Stimulated activated CD8-positive, alpha-beta memory T cell treated with anti-CD3 and anti-CD28 coated beads, Interleukin-4, amount 100 ng/mL, for 24 hours (primary cell): ENCODE measurements around the gene NVL.

Source experiments
- DNase-seq: peaks from one replicate; pipeline ENCODE4 v3.0.0-alpha.2; 2020; ENCODE audit warnings: low read depth

The NVL gene

DNA sequence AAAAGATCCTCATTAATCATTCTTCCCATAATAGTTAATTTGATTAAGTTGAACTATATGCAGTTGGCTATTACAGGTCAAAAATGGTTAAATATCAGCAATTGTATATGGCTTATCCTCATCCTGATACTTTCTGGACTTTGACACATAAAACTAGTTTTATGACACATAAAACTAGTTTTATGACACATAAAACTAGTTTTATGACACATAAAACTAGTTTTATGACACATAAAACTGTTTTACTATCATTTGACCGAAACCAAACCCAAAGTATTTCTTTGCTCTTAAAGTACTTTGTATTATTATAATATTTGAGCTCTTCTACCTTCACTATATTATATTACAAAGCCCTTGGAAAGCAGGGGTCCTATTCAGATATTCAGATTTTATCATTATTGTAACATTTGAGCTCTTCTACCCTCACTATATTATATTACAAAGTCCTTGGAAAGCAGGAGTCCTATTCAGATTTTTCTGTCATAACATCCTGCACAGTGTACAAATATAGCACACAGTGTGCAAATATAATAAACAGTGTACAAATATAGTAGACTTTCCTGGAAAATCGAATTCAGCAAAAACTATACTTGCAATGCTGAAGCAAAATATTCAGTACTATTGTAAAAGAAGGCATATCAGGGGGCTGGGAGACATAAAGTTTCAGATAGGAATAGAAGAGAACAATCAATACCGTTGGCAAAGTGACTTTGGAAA lies 53.0 kb downstream of the NVL start:
- DNase-seq, result no peak

DNA sequence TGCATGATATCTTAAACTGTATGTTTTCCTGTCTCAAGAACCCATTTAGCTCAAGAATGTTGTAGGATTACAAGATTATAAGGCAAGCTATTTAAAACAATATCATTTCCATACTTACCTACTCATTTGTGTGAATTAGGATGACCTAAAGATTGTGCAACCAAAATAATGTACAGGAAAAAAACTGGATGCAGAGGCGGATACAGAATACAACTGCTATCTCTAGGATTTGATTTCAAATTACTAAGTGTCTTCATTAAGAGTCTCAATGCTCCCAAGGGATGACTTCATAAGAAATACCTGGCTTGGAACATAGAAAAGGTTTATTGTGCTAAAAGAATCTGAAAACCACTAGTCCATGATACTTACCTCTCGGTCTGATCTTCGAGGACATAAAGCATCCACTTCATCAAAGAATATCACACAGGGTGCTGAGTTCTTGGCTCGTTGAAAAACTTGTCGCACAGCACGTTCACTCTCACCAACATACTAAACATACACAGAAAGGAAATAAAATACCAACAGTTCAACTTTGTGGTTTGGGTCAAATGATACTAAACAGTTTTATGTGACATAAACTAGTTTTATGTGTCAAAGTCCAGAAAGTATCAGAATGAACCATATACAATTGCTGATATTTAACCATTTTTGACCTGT lies 54.9 kb downstream of the NVL start:
- DNase-seq, result no peak

GRCh38 chr1:224273641-224274040 lies 56.3 kb downstream of the NVL start:
- DNase-seq, result no peak

DNA sequence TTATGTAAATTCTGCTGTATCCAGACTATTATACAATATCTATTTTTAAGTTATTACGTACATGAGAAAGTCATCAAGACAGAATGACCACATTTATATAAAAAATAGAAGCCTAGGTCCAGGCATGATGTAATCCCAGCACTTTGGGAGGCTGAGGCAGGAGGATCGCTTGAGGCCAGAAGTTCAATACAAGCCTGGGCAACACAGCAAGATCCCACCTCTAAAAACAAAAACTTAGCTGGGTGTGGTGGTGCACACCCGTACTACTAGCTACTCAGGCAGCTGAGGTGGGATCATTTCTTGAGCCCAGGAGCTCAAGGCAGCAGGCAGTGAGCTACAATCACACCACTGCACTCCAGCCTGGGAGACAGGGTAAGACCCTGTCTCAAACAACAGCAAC lies 58.9 kb downstream of the NVL start:
- no peak for DNase-seq

GRCh38 chr1:224267925-224268324 lies 62.0 kb downstream of the NVL start:
- DNase-seq, result no peak

GRCh38 chr1:224266915-224267856 lies 62.8 kb downstream of the NVL start:
- DNase-seq, result no peak

- DNase-seq, result no peak
Observed at GRCh38 chr1:224266105-224266914, 63.7 kb downstream of the NVL start.

DNA sequence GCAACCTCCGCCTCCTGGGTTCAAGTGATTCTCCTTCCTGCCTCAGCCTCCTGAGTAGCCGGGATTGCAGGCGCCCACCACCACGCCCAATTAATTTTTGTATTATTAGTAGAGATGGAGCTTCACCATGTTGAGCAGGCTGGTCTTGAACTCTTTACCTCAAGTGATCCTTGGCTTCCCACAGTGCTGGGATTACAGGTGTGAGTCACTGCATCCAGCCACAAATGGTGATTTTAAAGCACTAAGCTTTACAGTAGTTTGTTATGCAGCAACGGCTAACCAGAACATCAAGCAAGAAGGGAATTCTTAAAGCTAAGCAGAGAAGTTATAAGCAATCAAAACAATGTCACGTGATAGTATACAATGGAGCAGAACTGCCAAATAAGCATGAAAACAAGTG lies 65.7 kb downstream of the NVL start:
- DNase-seq, result no peak

GRCh38 chr1:224262373-224263054 lies 67.5 kb downstream of the NVL start:
- no peak for DNase-seq

DNA sequence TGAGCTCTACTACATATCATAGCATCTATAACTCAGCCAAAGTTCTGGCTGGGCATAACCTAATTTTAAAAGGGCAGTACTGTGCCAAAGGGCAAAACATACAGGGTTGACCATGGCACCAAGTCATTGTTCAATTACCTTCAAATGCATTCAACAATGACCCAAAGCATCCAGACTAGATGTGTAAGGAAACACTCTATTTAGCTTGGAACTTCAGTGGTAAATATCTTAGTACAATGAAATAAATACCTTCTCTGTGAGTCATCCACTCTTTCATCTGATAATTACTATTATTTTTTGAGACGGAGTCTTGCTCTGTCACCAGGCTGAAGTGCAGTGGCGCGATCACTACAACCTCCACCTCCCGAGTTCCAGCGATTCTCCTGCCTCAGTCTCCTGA lies 70.0 kb downstream of the NVL start:
- no peak for DNase-seq

DNA sequence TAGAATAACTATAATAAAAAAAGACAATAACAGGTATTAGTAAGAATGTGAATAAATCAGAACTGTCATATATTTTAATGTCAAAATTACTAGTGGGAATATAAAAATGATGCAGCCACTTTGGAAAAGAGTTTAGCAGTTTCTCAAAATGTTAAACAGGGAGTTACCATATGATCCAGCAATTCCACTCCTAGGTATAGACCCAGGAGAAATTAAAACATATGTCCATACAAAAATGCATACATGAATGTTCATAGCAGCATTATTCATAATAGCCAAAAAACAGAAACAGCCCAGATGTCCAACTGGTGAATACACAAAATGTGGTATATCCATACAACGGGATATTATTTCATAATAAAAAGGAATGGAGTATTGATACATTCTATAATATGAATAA lies 71.6 kb downstream of the NVL start:
- DNase-seq, result no peak

DNA sequence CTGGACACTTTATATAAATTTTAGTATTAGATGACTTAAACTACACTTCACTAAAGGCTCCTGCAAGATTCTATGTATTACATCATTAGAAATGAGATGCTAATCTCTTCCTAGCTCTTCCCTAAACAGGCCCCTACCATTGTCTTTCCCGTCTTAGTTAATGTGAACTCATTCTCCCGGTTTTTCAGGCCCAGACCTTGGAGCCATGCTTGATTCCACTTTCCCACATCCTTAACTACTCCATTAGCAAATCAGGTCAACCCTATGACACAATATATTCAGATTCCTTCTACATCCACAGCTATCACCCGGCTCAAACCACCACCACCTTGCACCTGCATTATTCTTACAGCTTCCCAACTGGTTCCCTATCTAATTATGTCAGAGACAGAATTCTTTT lies 73.3 kb downstream of the NVL start:
- DNase-seq, result no peak

GRCh38 chr1:224253721-224254120 lies 76.3 kb downstream of the NVL start:
- no peak for DNase-seq

DNA sequence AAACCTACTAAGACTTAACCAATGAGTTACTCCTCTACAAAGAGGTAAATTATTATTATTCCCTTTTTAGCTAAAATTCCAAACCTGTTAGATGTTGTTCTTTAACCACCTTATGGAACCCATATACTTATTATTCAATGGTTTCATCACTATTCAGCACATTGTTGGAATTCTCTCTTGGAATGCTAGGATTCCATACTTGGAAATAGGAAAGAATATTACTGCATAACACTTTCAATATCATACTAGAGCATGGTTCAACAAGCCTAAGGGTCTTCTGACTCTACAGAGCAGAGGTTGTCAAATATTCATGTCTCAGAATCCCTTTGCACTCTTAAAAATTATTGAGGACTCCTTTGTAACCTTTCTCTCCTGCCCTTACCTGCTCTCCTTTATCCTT lies 77.5 kb downstream of the NVL start:
- no peak for DNase-seq

GRCh38 chr1:224251741-224252146 lies 78.2 kb downstream of the NVL start:
- no peak for DNase-seq

DNA sequence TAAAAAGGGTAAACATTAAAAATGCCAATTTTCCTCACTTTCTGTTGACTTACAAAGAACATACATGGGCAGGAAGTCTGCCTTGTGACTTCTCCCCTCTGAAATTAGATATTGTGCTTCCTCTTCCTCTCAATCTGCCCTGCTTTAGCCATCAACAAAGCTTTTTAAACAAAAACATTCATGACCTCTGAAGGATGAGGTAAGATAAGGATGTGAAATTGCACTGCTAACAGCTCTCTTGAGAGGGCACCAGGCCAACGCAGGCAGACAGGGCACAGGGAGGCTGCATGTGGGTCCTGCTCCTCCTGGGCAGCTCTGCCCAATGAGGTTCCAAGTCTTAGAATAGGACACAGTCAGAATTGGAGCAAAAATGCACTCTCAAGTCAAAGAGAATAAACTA lies 84.8 kb downstream of the NVL start:
- no peak for DNase-seq

DNA sequence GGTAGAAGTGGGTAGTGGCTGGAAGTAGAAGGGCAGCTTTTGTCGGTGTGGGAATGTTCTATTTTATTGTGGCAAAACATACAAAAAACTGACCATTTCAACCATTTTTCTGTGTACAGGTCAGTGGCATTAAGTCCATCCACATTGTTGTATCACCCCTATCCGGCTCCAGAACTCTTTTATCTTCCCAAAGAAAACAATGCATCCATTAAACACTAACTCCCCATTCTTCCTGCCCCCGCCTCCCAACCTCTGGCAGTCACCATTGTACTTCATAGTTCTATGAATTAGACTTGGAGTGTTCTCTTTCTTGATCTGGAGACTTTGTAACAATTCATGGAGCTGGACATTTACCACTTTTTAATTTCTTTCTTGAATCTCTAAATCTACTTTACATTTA lies 91.2 kb downstream of the NVL start:
- no peak for DNase-seq

- no peak for DNase-seq
Observed at GRCh38 chr1:224238212-224238611, 91.8 kb downstream of the NVL start.

- DNase-seq, result no peak
Observed at GRCh38 chr1:224237119-224237881, 92.7 kb downstream of the NVL start.

GRCh38 chr1:224235813-224236493 lies 94.0 kb downstream of the NVL start:
- DNase-seq, result no peak
